ENCODE measurements around the gene RPP14. TPM values are rescaled to one million over a fixed set of nuclear protein-coding genes. Genes with fewer than 3 reads are reported as not detected.

RPP14 gene
- total and polyA plus RNA-seq, 2 donors (not counting 3 experiments of a cell fraction or from before 2014, with no cell fraction given) = 11.9 to 18.1 TPM

DNA sequence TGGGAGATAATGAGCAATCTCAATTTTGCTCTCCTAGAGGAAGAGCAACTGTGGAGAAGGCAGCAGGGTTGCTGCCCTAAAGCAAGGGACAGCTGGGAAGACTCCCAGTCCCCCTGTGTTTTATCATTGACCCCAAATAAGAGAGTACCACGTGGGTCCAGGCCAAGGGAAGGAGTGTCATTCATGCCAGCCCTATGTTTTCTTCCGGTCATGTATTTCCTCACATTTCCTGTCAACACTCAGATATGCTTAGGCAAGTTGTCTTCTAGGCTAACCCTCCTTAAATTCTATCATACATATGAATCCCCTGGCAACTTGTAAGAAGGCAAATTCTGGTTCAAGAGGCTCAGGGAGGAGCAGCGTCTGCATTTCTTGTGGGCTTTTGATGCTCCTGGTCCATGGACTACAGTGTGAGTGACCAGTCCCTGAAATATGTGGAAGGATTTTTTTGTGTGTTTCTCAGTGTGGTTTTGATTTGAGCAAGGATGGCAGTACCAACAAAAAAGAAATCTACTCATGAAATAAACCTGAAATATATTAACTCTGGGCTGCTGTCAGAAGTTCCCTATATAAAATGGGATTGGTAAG is 31.9 kb upstream of the RPP14 start:
- TF ChIP-seq POLR2A (IDR thresholded peaks at IDR 0.05; ENCODE audit: low read depth, low read length) (no peak), JUN (IDR thresholded peaks at IDR 0.05; ENCODE audit: borderline replicate concordance, insufficient read depth, insufficient read length, low read depth) (no peak), POLR2AphosphoS5 (IDR thresholded peaks at IDR 0.05; ENCODE audit: insufficient read depth, low read depth, low read length) (no peak), MYC (IDR thresholded peaks at IDR 0.05; ENCODE audit: low read depth, low read length) (no peak), EZH2 (IDR thresholded peaks at IDR 0.05; ENCODE audit: borderline replicate concordance, low read depth, low read length, severe bottlenecking) (no peak), FOS (IDR thresholded peaks at IDR 0.05; ENCODE audit: borderline replicate concordance, insufficient read depth, low read length) (no peak), GATA2 (IDR thresholded peaks at IDR 0.05; ENCODE audit: insufficient read depth, insufficient read length, low read depth, low read length) (no peak)
- TF ChIP-seq, protein P1, sequence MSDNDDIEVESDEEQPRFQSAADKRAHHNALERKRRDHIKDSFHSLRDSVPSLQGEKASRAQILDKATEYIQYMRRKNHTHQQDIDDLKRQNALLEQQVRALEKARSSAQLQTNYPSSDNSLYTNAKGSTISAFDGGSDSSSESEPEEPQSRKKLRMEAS (IDR thresholded peaks at IDR 0.05; ENCODE audit: insufficient read depth, insufficient read length) = no peak
- TF ChIP-seq, protein P2, sequence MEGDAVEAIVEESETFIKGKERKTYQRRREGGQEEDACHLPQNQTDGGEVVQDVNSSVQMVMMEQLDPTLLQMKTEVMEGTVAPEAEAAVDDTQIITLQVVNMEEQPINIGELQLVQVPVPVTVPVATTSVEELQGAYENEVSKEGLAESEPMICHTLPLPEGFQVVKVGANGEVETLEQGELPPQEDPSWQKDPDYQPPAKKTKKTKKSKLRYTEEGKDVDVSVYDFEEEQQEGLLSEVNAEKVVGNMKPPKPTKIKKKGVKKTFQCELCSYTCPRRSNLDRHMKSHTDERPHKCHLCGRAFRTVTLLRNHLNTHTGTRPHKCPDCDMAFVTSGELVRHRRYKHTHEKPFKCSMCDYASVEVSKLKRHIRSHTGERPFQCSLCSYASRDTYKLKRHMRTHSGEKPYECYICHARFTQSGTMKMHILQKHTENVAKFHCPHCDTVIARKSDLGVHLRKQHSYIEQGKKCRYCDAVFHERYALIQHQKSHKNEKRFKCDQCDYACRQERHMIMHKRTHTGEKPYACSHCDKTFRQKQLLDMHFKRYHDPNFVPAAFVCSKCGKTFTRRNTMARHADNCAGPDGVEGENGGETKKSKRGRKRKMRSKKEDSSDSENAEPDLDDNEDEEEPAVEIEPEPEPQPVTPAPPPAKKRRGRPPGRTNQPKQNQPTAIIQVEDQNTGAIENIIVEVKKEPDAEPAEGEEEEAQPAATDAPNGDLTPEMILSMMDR (IDR thresholded peaks at IDR 0.05; ENCODE audit: extremely low read depth in 1 of 2, insufficient read depth in 1 of 2, low read depth in 1 of 2, low read length in 2 of 2) = no peak
- Histone ChIP-seq H3K27ac (ENCODE audit: insufficient read depth, low read depth, low read length) (no peak overlapping the region), H3K27me3 (ENCODE audit: control insufficient read depth in 2 of 2, insufficient read depth in 2 of 2, low read length in 2 of 2) (no peaks in the 10 kb centered on the region), H3K9ac (replicated peaks; ENCODE audit: extremely low read depth, insufficient read depth, low read length) (no peak overlapping the region), H3K4me2 (ENCODE audit: insufficient read depth, low read length) (no peak overlapping the region), H3K4me1 (ENCODE audit: control insufficient read depth, extremely low read depth, insufficient read depth, low read length) (peaks cover 19% of the 10 kb centered on the region), H3K36me3 (ENCODE audit: control insufficient read depth in 2 of 2, extremely low read depth in 1 of 2, insufficient read depth in 2 of 2, low read length in 2 of 2) (peaks cover 0 to 3% of the 10 kb centered on the region in 2 experiments), H4K20me1 (replicated peaks; ENCODE audit: control insufficient read depth, extremely low read depth, insufficient read depth, low read length) (no peaks in the 10 kb centered on the region), H3K9me3 (replicated peaks; ENCODE audit: control insufficient read depth, insufficient read depth, low read length) (no peaks in the 10 kb centered on the region), H2AFZ (ENCODE audit: low read depth, low read length) (no peak overlapping the region), H3K9me1 (replicated peaks; ENCODE audit: control insufficient read depth, extremely low read depth, insufficient read depth, low read length) (no peaks in the 10 kb centered on the region), H3K79me2 (ENCODE audit: control insufficient read depth, insufficient read depth, low read length) (no peaks in the 10 kb centered on the region), H3K4me3 (replicated peaks in 1 of 3; ENCODE audit: insufficient read depth in 1 of 3, low read depth in 1 of 3, low read length in 3 of 3) (no peak overlapping the region)
- no TSS peak for BruUV-seq (replicated peaks)
- CTCF ChIA-PET = interaction anchor here (0.9 kb wide), 1 partner anchor 56 kb away, joined by 3 read pairs; no protein-coding TSS in a partner anchor
- dilution Hi-C loops (cut with MboI; ENCODE audit: extremely low pct_ligation_motif_present, low sequenced_read_pairs) (no loop called here), intact Hi-C loops (cut with micrococcal nuclease) (no loop called here)
- FAIRE-seq = no peak
- POLR2A ChIA-PET = no interaction called here
- no peak for DNase-seq (ENCODE audit: low read depth, low spot score)

Data from endothelial cell of umbilical vein (primary cell).